Spleen (tissue), 7 donors: Measurements from ENCODE around the gene TP63.

Source experiments
- CTCF ChIP-seq, 11 experiments: fragments of 200-600 bp in 7 of 11; fragments of 450-650 bp in 4 of 11; sonication (generic) in 4 of 11; IDR thresholded peaks in 8 of 11; conservative IDR thresholded peaks in 3 of 11; 1 replicate in 7 of 11; 2 replicates in 4 of 11; pipeline versions ENCODE4 v1.4.0 to v1.8.0; 2016 to 2021; ENCODE audit warnings: antibody characterized with exemption in 11 of 11, inconsistent platforms in 4 of 11, mild to moderate bottlenecking in 1 of 11
- POLR2AphosphoS5 ChIP-seq, 3 donors: sonication (generic); formaldehyde crosslinking; IDR thresholded peaks; one replicate each; pipeline ENCODE4 v1.5.1; 2017; ENCODE audit warnings: antibody characterized with exemption in 3 of 3
- donor health status: DM: no; HTN: no; CAD: no; lungs with moderate emphysema.
- donor health status: DM: no; HTN: no; CAD: no.
- donor health status: DM: no; HTN: no; CAD: no.

GRCh38 chr3:189794518-189794917 is 163.3 kb downstream of the TP63 start:
- TF ChIP-seq CTCF (IDR thresholded peaks at IDR 0.05 in 8 of 11, conservative IDR thresholded peaks at IDR 0.05 in 3 of 11) (no peak), POLR2AphosphoS5 (IDR thresholded peaks at IDR 0.05) (no peak)
